Measurements from ENCODE around the gene DAP. TPM values are rescaled to one million over a fixed set of nuclear protein-coding genes. Genes with fewer than 3 reads are reported as not detected.

Gene DAP
- polyA plus RNA-seq, 2 of the 4 experiments (the other 2 are of a cell fraction), result 24.2 to 54.9 TPM

DNA sequence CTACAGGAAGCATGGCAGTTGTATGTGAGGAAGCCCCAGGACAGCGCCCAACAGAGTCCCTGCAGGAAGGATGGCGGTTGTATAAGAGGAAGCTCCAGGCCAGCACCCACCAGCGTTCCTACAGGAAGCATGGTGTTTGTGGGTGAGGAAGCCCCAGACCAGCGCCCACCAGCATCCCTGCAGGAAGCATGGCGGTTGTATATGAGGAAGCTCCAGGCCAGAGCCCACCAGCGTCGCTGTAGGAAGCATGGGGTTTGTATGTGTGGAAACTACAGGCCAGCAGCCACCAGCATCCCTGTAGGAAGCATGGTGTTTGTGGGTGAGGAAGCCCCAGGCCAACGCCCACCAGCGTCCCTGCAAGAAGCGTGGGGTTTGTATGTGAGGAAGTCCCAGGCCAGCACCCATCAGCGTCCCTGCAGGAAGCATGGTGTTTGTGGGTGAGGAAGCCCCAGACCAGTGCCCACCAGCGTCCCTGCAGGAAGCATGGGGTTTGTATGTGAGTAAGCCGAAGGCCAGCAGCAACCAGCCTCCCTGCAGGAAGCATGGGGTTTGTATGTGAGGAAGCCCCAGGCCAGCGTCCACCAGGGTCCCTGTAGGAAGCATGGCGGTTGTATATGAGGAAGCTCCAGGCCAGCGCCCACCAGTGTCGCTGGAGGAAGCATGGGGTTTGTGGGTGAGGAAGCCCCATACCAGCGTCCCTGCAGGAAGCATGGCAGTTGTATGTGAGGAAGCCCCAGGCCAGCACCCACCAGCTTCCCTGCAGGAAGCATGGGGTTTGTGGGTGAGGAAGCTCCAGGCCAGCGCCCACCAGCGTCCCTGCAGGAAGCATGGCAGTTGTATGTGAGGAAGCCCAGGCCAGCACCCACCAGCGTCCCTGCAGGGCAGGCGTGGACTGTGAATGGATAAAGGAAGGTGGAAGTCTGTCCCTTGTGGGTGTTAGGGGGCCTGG lies 79.0 kb downstream of the DAP start:
- H3K4me3 ChIP-seq, result no peak overlapping the region
- DNase-seq (ENCODE audit: low read depth in 1 of 2, low spot score in 1 of 2) (no peak), FAIRE-seq (no peak), ATAC-seq (no peak)
- no peaks in the 10 kb centered on the region for H3K9me3 ChIP-seq
- H3K4me2 ChIP-seq, result no peak overlapping the region
- no peak overlapping the region for H3K27ac ChIP-seq
- POLR2A ChIA-PET, result no interaction called here
- WGBS (ENCODE audit: missing lambda C conversion rate), result 92% methylated on average over 20 of the region's 22 CpGs
- CTCF ChIA-PET, result interaction anchor here (0.9 to 1.4 kb wide), 2 partner anchors 13 to 229 kb away, joined by 4 to 6 read pairs; no protein-coding TSS in a partner anchor
- no peaks in the 10 kb centered on the region for H3K4me1 ChIP-seq
- TF ChIP-seq CBX2 (IDR thresholded peaks at IDR 0.05; ENCODE audit: borderline replicate concordance, low read depth), result no peak
- no peak for TF ChIP-seq FOXS1 (CRISPR knock-in tag; IDR thresholded peaks at IDR 0.05)
- TF ChIP-seq BHLHE40 (IDR thresholded peaks at IDR 0.05; ENCODE audit: low read depth, low read length), result no peak
- no peak for TF ChIP-seq KDM1A (IDR thresholded peaks at IDR 0.05; ENCODE audit: low read depth)
- TF ChIP-seq GATA3 (IDR thresholded peaks at IDR 0.05; ENCODE audit: borderline replicate concordance), result no peak
- no peak for TF ChIP-seq KDM5A (IDR thresholded peaks at IDR 0.05)

DNA sequence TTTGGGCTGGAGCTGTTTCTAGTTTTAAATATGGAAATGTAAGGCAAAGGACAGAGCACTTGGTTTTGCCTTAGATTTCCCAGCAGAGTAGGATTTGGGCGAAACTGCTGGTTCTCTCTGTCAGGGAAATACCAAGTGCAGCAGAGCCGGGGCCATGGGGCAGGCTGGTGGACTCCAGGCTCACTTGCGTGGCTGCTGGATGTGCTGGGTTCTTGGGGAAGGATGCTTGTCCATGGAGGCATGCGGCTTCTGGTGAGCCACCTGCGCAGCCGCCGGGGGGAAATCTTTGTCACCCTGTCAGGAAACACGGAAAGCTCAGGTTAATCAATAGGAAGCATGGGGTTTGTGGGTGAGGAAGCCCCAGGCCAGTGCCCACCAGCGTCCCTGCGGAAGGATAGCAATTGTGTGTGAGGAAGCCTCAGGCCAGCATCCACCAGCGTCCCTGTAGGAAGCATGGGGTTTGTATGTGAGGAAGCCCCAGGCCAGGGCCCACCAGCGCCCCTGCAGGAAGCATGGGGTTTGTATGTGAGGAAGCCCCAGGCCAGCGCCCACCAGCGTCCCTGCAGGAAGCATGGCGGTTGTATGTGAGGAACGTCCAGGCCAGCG lies 80.1 kb downstream of the DAP start:
- ChIA-PET POLR2A (no interaction called here), CTCF (interaction anchor here (1.1 kb wide), 1 partner anchor 8 kb away, joined by 4 read pairs; no protein-coding TSS in a partner anchor)
- no peak overlapping the region for H3K4me3 ChIP-seq
- no peak overlapping the region for H3K27ac ChIP-seq
- 94% methylated on average over 11 of the region's 17 CpGs for WGBS (ENCODE audit: missing lambda C conversion rate)
- ATAC-seq (no peak), FAIRE-seq (no peak), DNase-seq (ENCODE audit: low read depth in 1 of 2, low spot score in 1 of 2) (no peak)
- no peaks in the 10 kb centered on the region for H3K4me1 ChIP-seq
- TF ChIP-seq RAD21 (conservative IDR thresholded peaks at IDR 0.05 in 1 of 2, IDR thresholded peaks at IDR 0.05 in 1 of 2) (no peak), CHD4 (IDR thresholded peaks at IDR 0.05; ENCODE audit: borderline replicate concordance) (no peak), PHF8 (IDR thresholded peaks at IDR 0.05; ENCODE audit: borderline replicate concordance, low read depth) (no peak), MAFK (IDR thresholded peaks at IDR 0.05; ENCODE audit: partially characterized antibody) (no peak), JUNB (IDR thresholded peaks at IDR 0.05) (no peak), GATA3 (IDR thresholded peaks at IDR 0.05; ENCODE audit: borderline replicate concordance) (no peak), CHD2 (IDR thresholded peaks at IDR 0.05; ENCODE audit: low read length, partially characterized antibody) (no peak), SMC3 (IDR thresholded peaks at IDR 0.05) (no peak), MYC (IDR thresholded peaks at IDR 0.05; ENCODE audit: borderline replicate concordance, low read length) (no peak), ZSCAN20 (CRISPR knock-in tag; IDR thresholded peaks at IDR 0.05) (no peak), POLR2AphosphoS2 (conservative IDR thresholded peaks at IDR 0.05; ENCODE audit: low read length) (no peak), CBX8 (IDR thresholded peaks at IDR 0.05) (no peak), EP300 (IDR thresholded peaks at IDR 0.05) (no peak)
- TF ChIP-seq, protein P1, sequence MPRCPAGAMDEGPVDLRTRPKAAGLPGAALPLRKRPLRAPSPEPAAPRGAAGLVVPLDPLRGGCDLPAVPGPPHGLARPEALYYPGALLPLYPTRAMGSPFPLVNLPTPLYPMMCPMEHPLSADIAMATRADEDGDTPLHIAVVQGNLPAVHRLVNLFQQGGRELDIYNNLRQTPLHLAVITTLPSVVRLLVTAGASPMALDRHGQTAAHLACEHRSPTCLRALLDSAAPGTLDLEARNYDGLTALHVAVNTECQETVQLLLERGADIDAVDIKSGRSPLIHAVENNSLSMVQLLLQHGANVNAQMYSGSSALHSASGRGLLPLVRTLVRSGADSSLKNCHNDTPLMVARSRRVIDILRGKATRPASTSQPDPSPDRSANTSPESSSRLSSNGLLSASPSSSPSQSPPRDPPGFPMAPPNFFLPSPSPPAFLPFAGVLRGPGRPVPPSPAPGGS (IDR thresholded peaks at IDR 0.05), result no peak
- TF ChIP-seq, protein P2, sequence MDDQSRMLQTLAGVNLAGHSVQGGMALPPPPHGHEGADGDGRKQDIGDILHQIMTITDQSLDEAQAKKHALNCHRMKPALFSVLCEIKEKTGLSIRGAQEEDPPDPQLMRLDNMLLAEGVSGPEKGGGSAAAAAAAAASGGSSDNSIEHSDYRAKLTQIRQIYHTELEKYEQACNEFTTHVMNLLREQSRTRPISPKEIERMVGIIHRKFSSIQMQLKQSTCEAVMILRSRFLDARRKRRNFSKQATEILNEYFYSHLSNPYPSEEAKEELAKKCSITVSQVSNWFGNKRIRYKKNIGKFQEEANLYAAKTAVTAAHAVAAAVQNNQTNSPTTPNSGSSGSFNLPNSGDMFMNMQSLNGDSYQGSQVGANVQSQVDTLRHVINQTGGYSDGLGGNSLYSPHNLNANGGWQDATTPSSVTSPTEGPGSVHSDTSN (IDR thresholded peaks at IDR 0.05), result no peak
- TF ChIP-seq, protein P3, sequence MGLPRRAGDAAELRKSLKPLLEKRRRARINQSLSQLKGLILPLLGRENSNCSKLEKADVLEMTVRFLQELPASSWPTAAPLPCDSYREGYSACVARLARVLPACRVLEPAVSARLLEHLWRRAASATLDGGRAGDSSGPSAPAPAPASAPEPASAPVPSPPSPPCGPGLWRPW (IDR thresholded peaks at IDR 0.05), result no peak
- TF ChIP-seq, protein P4, sequence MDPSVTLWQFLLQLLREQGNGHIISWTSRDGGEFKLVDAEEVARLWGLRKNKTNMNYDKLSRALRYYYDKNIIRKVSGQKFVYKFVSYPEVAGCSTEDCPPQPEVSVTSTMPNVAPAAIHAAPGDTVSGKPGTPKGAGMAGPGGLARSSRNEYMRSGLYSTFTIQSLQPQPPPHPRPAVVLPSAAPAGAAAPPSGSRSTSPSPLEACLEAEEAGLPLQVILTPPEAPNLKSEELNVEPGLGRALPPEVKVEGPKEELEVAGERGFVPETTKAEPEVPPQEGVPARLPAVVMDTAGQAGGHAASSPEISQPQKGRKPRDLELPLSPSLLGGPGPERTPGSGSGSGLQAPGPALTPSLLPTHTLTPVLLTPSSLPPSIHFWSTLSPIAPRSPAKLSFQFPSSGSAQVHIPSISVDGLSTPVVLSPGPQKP (IDR thresholded peaks at IDR 0.05; ENCODE audit: low read depth, low read length), result no peak
- no peaks in the 10 kb centered on the region for H3K9me3 ChIP-seq
- no peak overlapping the region for H3K4me2 ChIP-seq

Measured in A549 (cell line).